B cell (primary cell): ENCODE measurements around the gene ZDHHC19. TPM values are rescaled to one million over a fixed set of nuclear protein-coding genes. Genes with fewer than 3 reads are reported as not detected.

Experiments used
- ATAC-seq: fragments of 200-7000 bp; cut with Tn5 transposase; one replicate; pipeline ENCODE4 v1.10.0; 2021; ENCODE audit warnings: low read depth, mild to moderate bottlenecking, moderate number of reproducible peaks, moderate library complexity
- CTCF ChIA-PET: fragments of 350-600 bp; sonication (Branson Sonifier 250); formaldehyde crosslinking; loops from one replicate; lab custom pipeline; 2021; ENCODE audit warnings: antibody characterized with exemption, inconsistent platforms; lab: Charles Lee
- POLR2A ChIA-PET: fragments of 350-600 bp; sonication (Branson Sonifier 250); formaldehyde crosslinking; loops from one replicate; lab custom pipeline; 2021; ENCODE audit warnings: antibody characterized with exemption; lab: Charles Lee
- DNase-seq: peaks from one replicate; pipeline ENCODE4 v3.0.0; 2013
- H2AFZ ChIP-seq: 2 replicates; pipeline ENCODE4 v1.6.1; 2012; ENCODE audit warnings: mild to moderate bottlenecking, low read depth, low read length; ENCODE audit not compliant: insufficient read depth, poor library complexity, severe bottlenecking
- H3K27ac ChIP-seq, 2 donors: 1 replicate in 1 of 2; 2 replicates in 1 of 2; pipeline ENCODE4 v1.5.1; 2012 to 2013; ENCODE audit warnings: low read length in 2 of 2, mild to moderate bottlenecking in 2 of 2, moderate library complexity in 1 of 2
- H3K27me3 ChIP-seq, 4 experiments: fragments of 200-600 bp in 1 of 4; sonication (generic) in 1 of 4; replicated peaks in 1 of 4; 1 replicate in 2 of 4; 2 replicates in 2 of 4; pipeline versions ENCODE4 v1.6.1 to v1.7.0; 2013 to 2016; ENCODE audit warnings: low read length in 3 of 4, mild to moderate bottlenecking in 2 of 4, mixed read lengths in 1 of 4, moderate library complexity in 1 of 4; ENCODE audit not compliant: insufficient read depth in 4 of 4, control insufficient read depth in 3 of 4; ENCODE audit errors: control extremely low read depth in 1 of 4
- H3K36me3 ChIP-seq, 2 experiments: replicated peaks in 1 of 2; 1 replicate in 1 of 2; 2 replicates in 1 of 2; pipeline versions ENCODE4 v1.6.1 to v1.7.1; 2013; ENCODE audit warnings: low read length in 1 of 2; ENCODE audit not compliant: insufficient read depth in 2 of 2, control insufficient read depth in 1 of 2; ENCODE audit errors: control extremely low read depth in 1 of 2, extremely low read depth in 1 of 2
- H3K4me1 ChIP-seq, 2 donors: fragments of 200-600 bp in 1 of 2; sonication (generic) in 1 of 2; 1 replicate in 1 of 2; 2 replicates in 1 of 2; pipeline versions ENCODE4 v1.5.1 to v1.6.1; 2013 to 2017; ENCODE audit warnings: low read length in 2 of 2; ENCODE audit not compliant: control insufficient read depth in 2 of 2, insufficient read depth in 2 of 2
- H3K4me2 ChIP-seq: replicated peaks from 2 replicates; pipeline ENCODE3; 2012; ENCODE audit warnings: mild to moderate bottlenecking, low read depth, low read length; ENCODE audit not compliant: poor library complexity, severe bottlenecking
- H3K4me3 ChIP-seq, 5 experiments: fragments of 200-600 bp in 1 of 5; sonication (generic) in 1 of 5; 1 replicate in 3 of 5; 2 replicates in 2 of 5; pipeline versions ENCODE4 v1.5.1 to v1.7.0; 2011 to 2016; ENCODE audit warnings: low read length in 4 of 5, mild to moderate bottlenecking in 4 of 5, low read depth in 2 of 5, control low read depth in 1 of 5, moderate library complexity in 1 of 5; ENCODE audit not compliant: insufficient read depth in 1 of 5; ENCODE audit errors: control extremely low read depth in 1 of 5, extremely low read depth in 1 of 5
- H3K79me2 ChIP-seq: fragments of 200-600 bp; sonication (generic); one replicate; pipeline ENCODE4 v1.6.0; 2016; ENCODE audit warnings: low read length; ENCODE audit not compliant: control insufficient read depth, insufficient read depth
- H3K9ac ChIP-seq: fragments of 200-600 bp; sonication (generic); 2 replicates; pipeline ENCODE4 v1.6.1; 2017; ENCODE audit warnings: mild to moderate bottlenecking, low read length, moderate library complexity
- H3K9me3 ChIP-seq, 3 donors: one replicate each; pipeline versions ENCODE4 v1.6.1 to v1.7.1; 2013; ENCODE audit warnings: low read length in 2 of 3; ENCODE audit not compliant: control insufficient read depth in 2 of 3, insufficient read depth in 1 of 3; ENCODE audit errors: control extremely low read depth in 1 of 3
- H4K20me1 ChIP-seq: 2 replicates; pipeline ENCODE4 v1.6.0; 2012; ENCODE audit warnings: mild to moderate bottlenecking, low read length; ENCODE audit not compliant: insufficient read depth, control insufficient read depth, poor library complexity, severe bottlenecking
- H3K27ac Mint-ChIP-seq: one replicate; pipeline ENCODE4 v1.8.0; 2021; ENCODE audit warnings: mixed read lengths
- H3K27me3 Mint-ChIP-seq: one replicate; pipeline ENCODE4 v1.8.0; 2021; ENCODE audit warnings: mixed read lengths
- H3K4me1 Mint-ChIP-seq: one replicate; pipeline ENCODE4 v1.8.0; 2021; ENCODE audit warnings: mixed read lengths
- H3K4me3 Mint-ChIP-seq: one replicate; pipeline ENCODE4 v1.8.0; 2021; ENCODE audit warnings: mixed read lengths
- H3K9me3 Mint-ChIP-seq: one replicate; pipeline ENCODE4 v1.8.0; 2022; ENCODE audit warnings: mixed read lengths; ENCODE audit not compliant: insufficient read depth
- EZH2 ChIP-seq: IDR thresholded peaks from 2 replicates; pipeline ENCODE4 v1.6.1; 2012; ENCODE audit warnings: borderline replicate concordance, low read depth, mild to moderate bottlenecking, moderate library complexity, low read length; ENCODE audit not compliant: insufficient read depth, poor library complexity, severe bottlenecking
- WGBS: methylation state at CpG from one replicate; pipeline ENCODE4 v1.1.5; 2013; ENCODE audit warnings: missing lambda C conversion rate; ENCODE audit not compliant: insufficient coverage; 5-methylcytosine and 5-hydroxymethylcytosine counted together
- intact Hi-C: fragments of 100-400 bp; cut with micrococcal nuclease; formaldehyde crosslinking; loops from one replicate; pipeline ENCODE4 v1.10.0; 2022
- polyA plus RNA-seq: library from polyadenylated mRNA; depleted of rRNA; stranded (reverse); fragments of >200 nt; gene quantifications from 2 replicates; pipeline ENCODE4 v1.2.3, GENCODE V29; 2012
- total RNA-seq, 2 donors: library from RNA; stranded (reverse); fragments of 120-200 nt in 1 of 2; gene quantifications; 1 replicate in 1 of 2; 2 replicates in 1 of 2; pipeline versions ENCODE4 v1.2.3 to v1.2.4, GENCODE V29; 2013 to 2022
- TF ChIP-seq, protein P1 (sequence below): fragments of 200-600 bp; IDR thresholded peaks from one replicate; pipeline ENCODE4 v1.8.0; 2022; ENCODE audit warnings: antibody characterized with exemption, mild to moderate bottlenecking

Gene ZDHHC19
- total and polyA plus RNA-seq, 2 donors (not counting 1 experiment from before 2014, with no cell fraction given): 0.91 to 6.0 TPM

DNA sequence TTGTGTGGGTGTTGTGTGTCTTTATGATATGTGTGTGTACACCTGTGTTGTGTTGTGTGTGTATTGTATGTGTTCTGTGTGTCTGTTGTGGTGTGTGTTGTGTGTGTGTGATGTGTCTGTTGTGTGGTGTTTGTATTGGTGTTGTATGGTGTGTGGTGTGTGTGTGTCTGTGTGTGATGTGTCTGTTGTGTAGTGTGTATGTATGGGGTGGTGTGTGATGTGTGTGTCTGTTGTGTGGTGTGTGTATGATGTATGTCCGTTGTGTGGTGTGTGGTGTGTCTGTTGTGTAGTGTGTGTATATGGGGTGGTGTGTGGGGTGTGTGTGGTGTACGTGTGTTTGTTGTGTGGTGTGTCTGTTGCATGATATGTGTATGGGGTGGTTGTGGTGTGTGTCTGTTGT, 46.6 kb downstream of the ZDHHC19 start:
- ChIA-PET POLR2A (no interaction called here), CTCF (no interaction called here)
- intact Hi-C loops: no loop called here
- Histone ChIP-seq H3K4me3 (no peak overlapping the region), H3K4me1 (peaks cover 12 to 14% of the 10 kb centered on the region in 2 donors), H3K9ac (no peak overlapping the region), H3K36me3 (no peaks in the 10 kb centered on the region), H3K79me2 (peaks cover 3% of the 10 kb centered on the region), H3K27me3 (no peaks in the 10 kb centered on the region), H3K4me2 (no peak overlapping the region), H4K20me1 (no peaks in the 10 kb centered on the region), H3K9me3 (no peaks in the 10 kb centered on the region), H3K27ac (no peak overlapping the region), H2AFZ (no peak overlapping the region)
- Mint-ChIP-seq H3K27ac (no peak overlapping the region), H3K4me1 (peaks cover 14% of the 10 kb centered on the region), H3K27me3 (no peaks in the 10 kb centered on the region), H3K4me3 (no peak overlapping the region), H3K9me3 (no peaks in the 10 kb centered on the region)
- TF ChIP-seq, protein P1, sequence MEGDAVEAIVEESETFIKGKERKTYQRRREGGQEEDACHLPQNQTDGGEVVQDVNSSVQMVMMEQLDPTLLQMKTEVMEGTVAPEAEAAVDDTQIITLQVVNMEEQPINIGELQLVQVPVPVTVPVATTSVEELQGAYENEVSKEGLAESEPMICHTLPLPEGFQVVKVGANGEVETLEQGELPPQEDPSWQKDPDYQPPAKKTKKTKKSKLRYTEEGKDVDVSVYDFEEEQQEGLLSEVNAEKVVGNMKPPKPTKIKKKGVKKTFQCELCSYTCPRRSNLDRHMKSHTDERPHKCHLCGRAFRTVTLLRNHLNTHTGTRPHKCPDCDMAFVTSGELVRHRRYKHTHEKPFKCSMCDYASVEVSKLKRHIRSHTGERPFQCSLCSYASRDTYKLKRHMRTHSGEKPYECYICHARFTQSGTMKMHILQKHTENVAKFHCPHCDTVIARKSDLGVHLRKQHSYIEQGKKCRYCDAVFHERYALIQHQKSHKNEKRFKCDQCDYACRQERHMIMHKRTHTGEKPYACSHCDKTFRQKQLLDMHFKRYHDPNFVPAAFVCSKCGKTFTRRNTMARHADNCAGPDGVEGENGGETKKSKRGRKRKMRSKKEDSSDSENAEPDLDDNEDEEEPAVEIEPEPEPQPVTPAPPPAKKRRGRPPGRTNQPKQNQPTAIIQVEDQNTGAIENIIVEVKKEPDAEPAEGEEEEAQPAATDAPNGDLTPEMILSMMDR: no peak
- no peak for DNase-seq
- WGBS: 100% methylated on average over 2 of the region's 2 CpGs
- ATAC-seq: no peak

GRCh38 chr3:196163666-196164493, 47.3 kb downstream of the ZDHHC19 start:
- CTCF ChIA-PET: no interaction called here

More at GRCh38 chr3:196163666-196164493, 47.3 kb downstream of the ZDHHC19 start:
- intact Hi-C loops: no loop called here
- H3K4me1 ChIP-seq: peaks cover 13 to 15% of the 10 kb centered on the region in 2 donors
- H2AFZ ChIP-seq: no peak overlapping the region
- H3K4me2 ChIP-seq: no peak overlapping the region
- H3K27me3 ChIP-seq: no peaks in the 10 kb centered on the region
- H3K9ac ChIP-seq: no peak overlapping the region
- H4K20me1 ChIP-seq: no peaks in the 10 kb centered on the region
- H3K4me3 ChIP-seq: no peak overlapping the region
- H3K36me3 ChIP-seq: no peaks in the 10 kb centered on the region
- ATAC-seq: no peak
- POLR2A ChIA-PET: no interaction called here
- no peaks in the 10 kb centered on the region for H3K27me3 Mint-ChIP-seq
- H3K27ac Mint-ChIP-seq: no peak overlapping the region
- 91% methylated on average over 23 of the region's 24 CpGs for WGBS
- H3K9me3 Mint-ChIP-seq: no peaks in the 10 kb centered on the region
- H3K4me3 Mint-ChIP-seq: no peak overlapping the region
- no peak overlapping the region for H3K27ac ChIP-seq
- H3K9me3 ChIP-seq: no peaks in the 10 kb centered on the region
- no peak for DNase-seq
- H3K4me1 Mint-ChIP-seq: peaks cover 14% of the 10 kb centered on the region
- no peak for TF ChIP-seq EZH2
- TF ChIP-seq, protein P1: no peak
- H3K79me2 ChIP-seq: peaks cover 3% of the 10 kb centered on the region
